ENCODE results near the gene MBL2.

MBL2 gene

GRCh38 chr10:52758406-52758805 is 14.2 kb downstream of the MBL2 start:
- TF ChIP-seq ZFX (IDR thresholded peaks at IDR 0.05; ENCODE audit: borderline replicate concordance) (no peak), CTCF (IDR thresholded peaks at IDR 0.05) (no peak)
- H3K27ac ChIP-seq: no peak overlapping the region

- no peak overlapping the region for H3K27ac ChIP-seq
- TF ChIP-seq CTCF (IDR thresholded peaks at IDR 0.05) (no peak), ZFX (IDR thresholded peaks at IDR 0.05; ENCODE audit: borderline replicate concordance) (no peak)
These were observed 14.8 kb downstream of the MBL2 start for GRCh38 chr10:52757773-52758172.

GRCh38 chr10:52756966-52757365 is 15.6 kb downstream of the MBL2 start:
- no peak overlapping the region for H3K27ac ChIP-seq
- no peak for TF ChIP-seq CTCF (IDR thresholded peaks at IDR 0.05)
- no peak for TF ChIP-seq ZFX (IDR thresholded peaks at IDR 0.05; ENCODE audit: borderline replicate concordance)

GRCh38 chr10:52756295-52756694 is 16.3 kb downstream of the MBL2 start:
- TF ChIP-seq CTCF (IDR thresholded peaks at IDR 0.05) (no peak), ZFX (IDR thresholded peaks at IDR 0.05; ENCODE audit: borderline replicate concordance) (no peak)

GRCh38 chr10:52755297-52756062 is 17.1 kb downstream of the MBL2 start:
- no peak for TF ChIP-seq CTCF (IDR thresholded peaks at IDR 0.05)
- TF ChIP-seq ZFX (IDR thresholded peaks at IDR 0.05; ENCODE audit: borderline replicate concordance): no peak
- H3K27ac ChIP-seq: no peak overlapping the region

More at GRCh38 chr10:52756295-52756694, 16.3 kb downstream of the MBL2 start:
- H3K27ac ChIP-seq: no peak overlapping the region

- no peak overlapping the region for H3K27ac ChIP-seq
- TF ChIP-seq ZFX (IDR thresholded peaks at IDR 0.05; ENCODE audit: borderline replicate concordance) (no peak), CTCF (IDR thresholded peaks at IDR 0.05) (no peak)
These were observed 19.7 kb downstream of the MBL2 start for GRCh38 chr10:52752801-52753445.

GRCh38 chr10:52752261-52752660 is 20.3 kb downstream of the MBL2 start:
- H3K27ac ChIP-seq: no peak overlapping the region
- TF ChIP-seq CTCF (IDR thresholded peaks at IDR 0.05) (no peak), ZFX (IDR thresholded peaks at IDR 0.05; ENCODE audit: borderline replicate concordance) (no peak)
